ENCODE results near the gene CUX1.

CUX1 gene

GRCh38 chr7:101878938-101879337 is 61.5 kb downstream of the CUX1 start:
- peaks cover 99% of the 10 kb centered on the region for H3K79me2 ChIP-seq (ENCODE audit: insufficient read depth, low read length)

DNA sequence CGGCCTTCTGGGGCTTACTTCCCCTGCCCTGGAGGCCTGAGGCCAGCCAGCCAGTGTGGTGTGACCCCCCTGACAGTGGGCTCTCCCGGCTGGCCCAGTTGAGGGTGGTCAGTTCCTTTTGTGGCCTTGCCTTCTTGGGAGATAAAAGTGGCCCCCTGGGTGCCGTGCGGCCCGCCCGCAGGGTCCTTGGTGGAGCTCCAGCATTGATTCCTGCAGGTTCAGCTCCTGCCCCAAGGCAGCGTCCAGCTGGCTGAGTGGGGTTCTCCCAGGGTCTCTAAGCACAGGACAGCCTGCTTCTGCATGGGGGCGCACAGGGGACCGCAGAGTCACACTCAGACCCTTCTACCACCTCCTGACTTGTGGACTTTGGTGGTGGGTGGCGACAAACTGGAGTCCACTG is 62.1 kb downstream of the CUX1 start:
- Histone ChIP-seq H3K9ac (ENCODE audit: low read depth, low read length) (no peak overlapping the region), H3K9me3 (ENCODE audit: insufficient read depth, low read length, severe bottlenecking) (no peaks in the 10 kb centered on the region), H3K4me3 (ENCODE audit: low read depth in 1 of 2, low read length in 2 of 2) (no peak overlapping the region), H3K36me3 (ENCODE audit: insufficient read depth, low read length) (peaks cover 10% of the 10 kb centered on the region; the same call in 1 of the 2 replicates), H4K20me1 (ENCODE audit: insufficient read depth, low read length) (peaks cover 88% of the 10 kb centered on the region), H2AFZ (ENCODE audit: low read depth, low read length) (no peak overlapping the region), H3K79me2 (ENCODE audit: insufficient read depth, low read length) (peaks cover 99% of the 10 kb centered on the region), H3K4me2 (ENCODE audit: insufficient read depth, low read length) (no peak overlapping the region), H3K27ac (ENCODE audit: low read length) (no peak overlapping the region), H3K27me3 (ENCODE audit: insufficient read depth, low read length, poor library complexity) (no peaks in the 10 kb centered on the region), H3K4me1 (ENCODE audit: insufficient read depth, low read length) (peaks cover 8% of the 10 kb centered on the region)
- TF ChIP-seq EZH2 (IDR thresholded peaks at IDR 0.05; ENCODE audit: borderline replicate concordance, low read depth, low read length, severe bottlenecking) = no peak
- TF ChIP-seq, protein P1, sequence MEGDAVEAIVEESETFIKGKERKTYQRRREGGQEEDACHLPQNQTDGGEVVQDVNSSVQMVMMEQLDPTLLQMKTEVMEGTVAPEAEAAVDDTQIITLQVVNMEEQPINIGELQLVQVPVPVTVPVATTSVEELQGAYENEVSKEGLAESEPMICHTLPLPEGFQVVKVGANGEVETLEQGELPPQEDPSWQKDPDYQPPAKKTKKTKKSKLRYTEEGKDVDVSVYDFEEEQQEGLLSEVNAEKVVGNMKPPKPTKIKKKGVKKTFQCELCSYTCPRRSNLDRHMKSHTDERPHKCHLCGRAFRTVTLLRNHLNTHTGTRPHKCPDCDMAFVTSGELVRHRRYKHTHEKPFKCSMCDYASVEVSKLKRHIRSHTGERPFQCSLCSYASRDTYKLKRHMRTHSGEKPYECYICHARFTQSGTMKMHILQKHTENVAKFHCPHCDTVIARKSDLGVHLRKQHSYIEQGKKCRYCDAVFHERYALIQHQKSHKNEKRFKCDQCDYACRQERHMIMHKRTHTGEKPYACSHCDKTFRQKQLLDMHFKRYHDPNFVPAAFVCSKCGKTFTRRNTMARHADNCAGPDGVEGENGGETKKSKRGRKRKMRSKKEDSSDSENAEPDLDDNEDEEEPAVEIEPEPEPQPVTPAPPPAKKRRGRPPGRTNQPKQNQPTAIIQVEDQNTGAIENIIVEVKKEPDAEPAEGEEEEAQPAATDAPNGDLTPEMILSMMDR (IDR thresholded peaks at IDR 0.05; ENCODE audit: borderline replicate concordance, extremely low read depth, low read length, poor library complexity, severe bottlenecking) = no peak
- DNase-seq = no peak
- ATAC-seq (ENCODE audit: insufficient read depth, low read depth) = no peak

More at GRCh38 chr7:101878938-101879337, 61.5 kb downstream of the CUX1 start:
- Histone ChIP-seq H3K4me2 (ENCODE audit: insufficient read depth, low read length) (no peak overlapping the region), H4K20me1 (ENCODE audit: insufficient read depth, low read length) (peaks cover 88% of the 10 kb centered on the region), H3K36me3 (ENCODE audit: insufficient read depth, low read length) (peaks cover 14% of the 10 kb centered on the region; the same call in 1 of the 2 replicates), H3K27me3 (ENCODE audit: insufficient read depth, low read length, poor library complexity) (no peaks in the 10 kb centered on the region), H3K9ac (ENCODE audit: low read depth, low read length) (no peak overlapping the region), H2AFZ (ENCODE audit: low read depth, low read length) (no peak overlapping the region), H3K4me3 (ENCODE audit: low read depth in 1 of 2, low read length in 2 of 2) (no peak overlapping the region), H3K9me3 (ENCODE audit: insufficient read depth, low read length, severe bottlenecking) (no peaks in the 10 kb centered on the region), H3K27ac (ENCODE audit: low read length) (no peak overlapping the region), H3K4me1 (ENCODE audit: insufficient read depth, low read length) (peaks cover 2% of the 10 kb centered on the region; the same call in 1 of the 2 replicates)
- ATAC-seq (ENCODE audit: insufficient read depth, low read depth) = no peak
- no peak for DNase-seq
- TF ChIP-seq EZH2 (IDR thresholded peaks at IDR 0.05; ENCODE audit: borderline replicate concordance, low read depth, low read length, severe bottlenecking) = no peak
- TF ChIP-seq, protein P1 (IDR thresholded peaks at IDR 0.05; ENCODE audit: borderline replicate concordance, extremely low read depth, low read length, poor library complexity, severe bottlenecking) = no peak

- H3K4me1 ChIP-seq (ENCODE audit: insufficient read depth, low read length) = peaks cover 15% of the 10 kb centered on the region
- no peaks in the 10 kb centered on the region for H3K9me3 ChIP-seq (ENCODE audit: insufficient read depth, low read length, severe bottlenecking)
- peaks cover 4% of the 10 kb centered on the region; the same call in 1 of the 2 replicates for H3K36me3 ChIP-seq (ENCODE audit: insufficient read depth, low read length)
- H4K20me1 ChIP-seq (ENCODE audit: insufficient read depth, low read length) = peaks cover 88% of the 10 kb centered on the region
- H3K27ac ChIP-seq (ENCODE audit: low read length) = no peak overlapping the region
- DNase-seq (no peak), ATAC-seq (ENCODE audit: insufficient read depth, low read depth) (no peak)
- H3K4me3 ChIP-seq (ENCODE audit: low read depth in 1 of 2, low read length in 2 of 2) = no peak overlapping the region
- H3K79me2 ChIP-seq (ENCODE audit: insufficient read depth, low read length) = peaks cover 99% of the 10 kb centered on the region
- H2AFZ ChIP-seq (ENCODE audit: low read depth, low read length) = no peak overlapping the region
- no peaks in the 10 kb centered on the region for H3K27me3 ChIP-seq (ENCODE audit: insufficient read depth, low read length, poor library complexity)
- TF ChIP-seq, protein P1 (IDR thresholded peaks at IDR 0.05; ENCODE audit: borderline replicate concordance, extremely low read depth, low read length, poor library complexity, severe bottlenecking) = no peak
- no peak for TF ChIP-seq EZH2 (IDR thresholded peaks at IDR 0.05; ENCODE audit: borderline replicate concordance, low read depth, low read length, severe bottlenecking)
- H3K4me2 ChIP-seq (ENCODE audit: insufficient read depth, low read length) = no peak overlapping the region
- H3K9ac ChIP-seq (ENCODE audit: low read depth, low read length) = no peak overlapping the region
Observed at GRCh38 chr7:101880282-101881054, 63.0 kb downstream of the CUX1 start.
